ENCODE results near the gene FAM181A.

The FAM181A gene

DNA sequence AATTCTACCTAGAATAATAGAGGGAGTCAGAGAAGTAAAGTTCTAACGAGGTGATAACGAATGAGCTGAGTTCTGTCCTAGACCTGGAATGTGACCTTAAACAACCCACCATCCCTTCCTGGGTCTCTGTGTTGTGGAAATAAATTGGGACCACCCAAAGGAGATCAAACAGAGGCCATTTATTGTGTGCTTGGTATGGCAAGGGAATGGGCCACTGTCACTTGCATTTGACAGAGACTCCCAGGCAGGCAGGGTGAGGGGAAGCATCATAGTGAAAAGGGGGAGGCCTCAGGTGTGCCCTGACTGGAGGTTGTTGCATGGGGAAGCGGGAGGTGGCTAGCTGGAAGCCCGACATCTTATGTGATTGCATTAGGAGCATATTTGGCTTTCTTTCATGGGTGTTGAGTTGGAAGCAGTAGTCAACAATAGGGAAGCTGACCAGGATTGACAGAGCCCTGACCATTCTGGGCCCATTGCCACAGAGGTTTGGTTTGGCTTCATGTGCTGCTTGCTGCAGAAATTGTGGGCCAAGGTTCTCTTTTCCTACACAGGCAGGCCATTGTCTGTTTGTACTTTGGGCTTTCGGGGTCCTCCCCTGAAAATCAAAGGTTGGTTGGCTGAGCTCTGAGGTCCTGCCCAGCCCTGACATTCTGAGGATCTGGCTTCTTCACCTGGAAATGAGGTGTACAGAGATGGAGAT is 17.6 kb upstream of the FAM181A start:
- CTCF ChIA-PET = interaction anchor here (1.3 kb wide), 1 partner anchor 25 kb away, joined by 4 read pairs; no protein-coding TSS in a partner anchor
- DNase-seq (ENCODE audit: low read depth, low spot score) = no peak
- no peak overlapping the region for H3K4me3 ChIP-seq (ENCODE audit: low read depth, low read length)
- TF ChIP-seq, protein P1, sequence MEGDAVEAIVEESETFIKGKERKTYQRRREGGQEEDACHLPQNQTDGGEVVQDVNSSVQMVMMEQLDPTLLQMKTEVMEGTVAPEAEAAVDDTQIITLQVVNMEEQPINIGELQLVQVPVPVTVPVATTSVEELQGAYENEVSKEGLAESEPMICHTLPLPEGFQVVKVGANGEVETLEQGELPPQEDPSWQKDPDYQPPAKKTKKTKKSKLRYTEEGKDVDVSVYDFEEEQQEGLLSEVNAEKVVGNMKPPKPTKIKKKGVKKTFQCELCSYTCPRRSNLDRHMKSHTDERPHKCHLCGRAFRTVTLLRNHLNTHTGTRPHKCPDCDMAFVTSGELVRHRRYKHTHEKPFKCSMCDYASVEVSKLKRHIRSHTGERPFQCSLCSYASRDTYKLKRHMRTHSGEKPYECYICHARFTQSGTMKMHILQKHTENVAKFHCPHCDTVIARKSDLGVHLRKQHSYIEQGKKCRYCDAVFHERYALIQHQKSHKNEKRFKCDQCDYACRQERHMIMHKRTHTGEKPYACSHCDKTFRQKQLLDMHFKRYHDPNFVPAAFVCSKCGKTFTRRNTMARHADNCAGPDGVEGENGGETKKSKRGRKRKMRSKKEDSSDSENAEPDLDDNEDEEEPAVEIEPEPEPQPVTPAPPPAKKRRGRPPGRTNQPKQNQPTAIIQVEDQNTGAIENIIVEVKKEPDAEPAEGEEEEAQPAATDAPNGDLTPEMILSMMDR (IDR thresholded peaks at IDR 0.05; ENCODE audit: insufficient read depth, low read length, missing control alignments) = no peak
- POLR2A ChIA-PET = no interaction called here

DNA sequence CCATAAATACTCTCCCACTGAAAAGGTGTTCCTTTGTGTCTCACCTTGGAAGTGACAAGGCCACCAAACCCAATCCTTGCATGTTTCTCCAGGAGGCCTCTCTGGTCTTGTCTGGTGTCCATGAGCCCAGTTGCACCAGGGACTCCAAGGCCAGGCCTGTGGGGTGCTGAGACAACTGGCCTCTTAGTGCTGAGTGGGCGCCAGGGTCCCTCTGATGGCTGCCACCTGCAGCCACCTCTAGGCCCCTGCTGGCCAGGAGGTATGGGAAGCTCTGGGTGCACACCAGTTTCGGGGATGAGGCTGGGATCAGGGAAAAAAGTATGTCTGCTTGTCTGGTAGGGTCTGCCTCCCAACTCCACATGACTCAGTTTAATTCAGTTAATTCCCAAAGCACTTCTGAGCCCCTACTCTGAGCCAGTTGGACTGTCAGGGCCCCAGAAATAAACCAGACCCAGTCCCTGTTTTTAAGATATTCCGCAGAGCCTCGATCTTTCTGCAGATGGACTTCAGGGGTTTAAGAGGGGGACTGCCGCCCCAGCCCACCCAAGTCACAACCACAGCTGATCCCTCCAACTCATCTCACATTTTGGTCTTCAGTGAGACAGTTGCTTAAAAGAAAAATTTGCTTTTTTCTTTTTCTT is 15.0 kb upstream of the FAM181A start:
- TF ChIP-seq, protein P1 (IDR thresholded peaks at IDR 0.05; ENCODE audit: insufficient read depth, low read length, missing control alignments) = no peak
- POLR2A ChIA-PET = no interaction called here
- CTCF ChIA-PET = interaction anchor here (3.2 kb wide), 1 partner anchor 27 kb away, joined by 13 read pairs; no protein-coding TSS in a partner anchor
- DNase-seq (ENCODE audit: low read depth, low spot score) = no peak
- H3K4me3 ChIP-seq (ENCODE audit: low read depth, low read length) = no peak overlapping the region

DNA sequence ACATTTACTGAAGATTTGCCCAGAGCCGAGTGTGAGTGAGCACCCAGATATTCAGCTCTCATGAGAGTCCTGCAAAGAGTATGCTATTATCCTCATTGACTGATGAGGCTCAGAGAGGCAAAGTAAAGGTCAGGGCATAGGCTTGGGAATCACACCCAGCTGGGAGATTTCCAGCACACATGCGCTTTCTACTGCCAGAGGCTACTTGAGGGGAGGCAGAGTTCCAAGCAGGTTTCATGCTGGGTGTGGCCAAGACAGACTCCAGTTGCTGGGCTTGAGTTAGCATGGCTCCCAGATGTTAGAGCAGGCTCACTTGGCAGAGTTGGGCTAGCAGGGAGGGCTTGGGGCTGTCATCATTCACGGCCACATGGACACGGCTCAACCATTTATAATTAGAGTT is 14.4 kb upstream of the FAM181A start:
- ChIA-PET CTCF (interaction anchor here (3.2 kb wide), 1 partner anchor 26 kb away, joined by 13 read pairs; no protein-coding TSS in a partner anchor), POLR2A (no interaction called here)
- DNase-seq (ENCODE audit: low read depth, low spot score) = no peak
- TF ChIP-seq, protein P1 (IDR thresholded peaks at IDR 0.05; ENCODE audit: insufficient read depth, low read length, missing control alignments) = no peak
- no peak overlapping the region for H3K4me3 ChIP-seq (ENCODE audit: low read depth, low read length)

DNA sequence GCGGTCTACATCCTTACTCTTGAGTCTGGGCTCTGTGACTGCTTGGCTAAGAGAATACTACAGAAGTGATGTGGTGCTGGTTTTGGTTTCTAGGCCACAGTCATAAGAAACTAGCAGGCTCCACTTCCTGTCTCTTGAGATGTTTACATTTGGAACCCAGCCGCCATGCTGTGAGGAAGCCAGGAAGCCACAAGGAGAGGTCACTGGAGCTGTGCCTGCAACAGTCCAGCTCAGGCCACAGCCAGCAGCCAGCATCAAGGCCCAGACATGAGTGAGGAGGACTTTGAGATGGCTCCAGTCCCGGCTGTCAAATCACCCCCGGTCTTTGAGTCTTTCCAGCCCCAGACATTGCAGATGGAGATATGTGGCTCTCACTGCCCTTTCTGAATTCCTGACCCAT is 12.9 kb upstream of the FAM181A start:
- CTCF ChIA-PET = interaction anchor here (0.8 to 3.2 kb wide), 3 partner anchors 9 to 25 kb away, joined by 3 to 13 read pairs (median 4); no protein-coding TSS in a partner anchor

DNA sequence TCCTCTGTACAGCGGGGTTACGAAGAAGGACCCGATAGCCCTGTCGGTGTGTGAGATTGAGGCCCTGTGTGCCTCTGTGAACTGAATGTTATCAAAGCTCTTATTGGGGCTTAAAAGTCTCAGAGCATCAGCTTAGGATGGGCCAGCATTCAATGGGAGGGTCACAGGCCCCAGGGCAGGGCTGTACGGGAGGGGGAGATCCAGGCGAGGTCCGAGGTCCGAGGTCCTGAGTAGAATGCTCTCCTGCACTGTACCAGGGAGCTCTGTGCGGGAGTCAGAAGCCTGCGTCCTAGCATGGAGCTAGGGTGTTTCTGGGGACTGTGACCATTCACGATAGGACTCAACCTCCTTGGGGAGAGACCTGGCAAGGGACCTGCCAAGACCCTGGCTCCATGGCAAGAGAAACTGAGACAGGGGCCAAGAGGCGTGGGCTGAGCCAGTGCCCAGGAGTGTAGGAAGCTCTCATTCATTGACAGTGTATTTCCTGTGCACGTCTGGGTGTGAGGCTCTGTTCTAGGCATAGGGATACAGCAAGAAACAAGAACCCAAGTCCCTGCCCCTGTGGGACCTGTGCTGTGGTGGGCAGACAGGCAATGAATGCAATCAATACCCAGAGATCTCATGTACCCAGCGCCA is 12.0 kb upstream of the FAM181A start:
- TF ChIP-seq, protein P1 (IDR thresholded peaks at IDR 0.05; ENCODE audit: insufficient read depth, low read length, missing control alignments) = no peak
- ChIA-PET CTCF (interaction anchor here (0.8 to 3.2 kb wide), 4 partner anchors 10 to 24 kb away, joined by 3 to 13 read pairs (median 4); no protein-coding TSS in a partner anchor), POLR2A (no interaction called here)
- no peak overlapping the region for H3K4me3 ChIP-seq (ENCODE audit: low read depth, low read length)
- no peak for DNase-seq (ENCODE audit: low read depth, low spot score)

More for the DNA sequence above, 12.9 kb upstream of the FAM181A start:
- H3K4me3 ChIP-seq (ENCODE audit: low read depth, low read length) = no peak overlapping the region
- TF ChIP-seq, protein P1 (IDR thresholded peaks at IDR 0.05; ENCODE audit: insufficient read depth, low read length, missing control alignments) = no peak
- POLR2A ChIA-PET = no interaction called here
- no peak for DNase-seq (ENCODE audit: low read depth, low spot score)

GRCh38 chr14:93915800-93916199 is 11.3 kb upstream of the FAM181A start:
- POLR2A ChIA-PET = no interaction called here
- TF ChIP-seq, protein P1 (IDR thresholded peaks at IDR 0.05; ENCODE audit: insufficient read depth, low read length, missing control alignments) = no peak
- no peak overlapping the region for H3K4me3 ChIP-seq (ENCODE audit: low read depth, low read length)
- CTCF ChIA-PET = interaction anchor here (1.0 to 1.4 kb wide), 2 partner anchors 20 to 23 kb away, joined by 3 to 4 read pairs; no protein-coding TSS in a partner anchor
- no peak for DNase-seq (ENCODE audit: low read depth, low spot score)

Measured in AG04449 (cell line).